ENCODE results near the gene NIPAL1.

NIPAL1 gene

GRCh38 chr4:48064349-48064748 is 47.8 kb downstream of the NIPAL1 start:
- Histone ChIP-seq H3K27ac (ENCODE audit: low read depth, low read length, severe bottlenecking) (no peak overlapping the region), H3K36me3 (ENCODE audit: control insufficient read depth, insufficient read depth, low read length) (no peaks in the 10 kb centered on the region), H3K4me1 (ENCODE audit: control insufficient read depth, insufficient read depth, low read length, poor library complexity, severe bottlenecking) (no peaks in the 10 kb centered on the region), H3K9me3 (ENCODE audit: control insufficient read depth, low read length) (no peaks in the 10 kb centered on the region), H3K4me3 (ENCODE audit: extremely low read depth, insufficient read depth, low read length, poor library complexity, severe bottlenecking) (no peak overlapping the region)
- WGBS, 2 experiments (ENCODE audit: insufficient coverage in 2 of 2), result 100% methylated on average over 1 of the region's 3 CpGs; no CpG with 5 or more reads in 1 of the 2 experiments

GRCh38 chr4:48065587-48066052 is 49.0 kb downstream of the NIPAL1 start:
- Histone ChIP-seq H3K4me3 (ENCODE audit: extremely low read depth, insufficient read depth, low read length, poor library complexity, severe bottlenecking) (no peak overlapping the region), H3K27ac (ENCODE audit: low read depth, low read length, severe bottlenecking) (no peak overlapping the region), H3K9me3 (ENCODE audit: control insufficient read depth, low read length) (no peaks in the 10 kb centered on the region), H3K4me1 (ENCODE audit: control insufficient read depth, insufficient read depth, low read length, poor library complexity, severe bottlenecking) (no peaks in the 10 kb centered on the region), H3K36me3 (ENCODE audit: control insufficient read depth, insufficient read depth, low read length) (no peaks in the 10 kb centered on the region)
- WGBS, 2 experiments (ENCODE audit: insufficient coverage in 2 of 2), result 100% methylated on average over 1 of the region's 1 CpG; no CpG with 5 or more reads in 1 of the 2 experiments

GRCh38 chr4:48067536-48067935 is 51.0 kb downstream of the NIPAL1 start:
- Histone ChIP-seq H3K27ac (ENCODE audit: low read depth, low read length, severe bottlenecking) (no peak overlapping the region), H3K9me3 (ENCODE audit: control insufficient read depth, low read length) (no peaks in the 10 kb centered on the region), H3K36me3 (ENCODE audit: control insufficient read depth, insufficient read depth, low read length) (no peaks in the 10 kb centered on the region), H3K4me1 (ENCODE audit: control insufficient read depth, insufficient read depth, low read length, poor library complexity, severe bottlenecking) (peaks cover 10% of the 10 kb centered on the region), H3K4me3 (ENCODE audit: extremely low read depth, insufficient read depth, low read length, poor library complexity, severe bottlenecking) (no peak overlapping the region)
- WGBS, 2 experiments (ENCODE audit: insufficient coverage in 2 of 2), result 81 to 94% methylated on average over 5 to 9 of the region's 9 CpGs

GRCh38 chr4:48068182-48068581 is 51.6 kb downstream of the NIPAL1 start:
- Histone ChIP-seq H3K27ac (ENCODE audit: low read depth, low read length, severe bottlenecking) (no peak overlapping the region), H3K9me3 (ENCODE audit: control insufficient read depth, low read length) (no peaks in the 10 kb centered on the region), H3K4me1 (ENCODE audit: control insufficient read depth, insufficient read depth, low read length, poor library complexity, severe bottlenecking) (peaks cover 10% of the 10 kb centered on the region), H3K4me3 (ENCODE audit: extremely low read depth, insufficient read depth, low read length, poor library complexity, severe bottlenecking) (no peak overlapping the region), H3K36me3 (ENCODE audit: control insufficient read depth, insufficient read depth, low read length) (no peaks in the 10 kb centered on the region)
- 81 to 100% methylated on average over 1 to 2 of the region's 2 CpGs for WGBS, 2 experiments (ENCODE audit: insufficient coverage in 2 of 2)

- H3K27ac ChIP-seq (ENCODE audit: low read depth, low read length, severe bottlenecking), result no peak overlapping the region
These were observed 52.5 kb downstream of the NIPAL1 start for GRCh38 chr4:48069026-48069425.

GRCh38 chr4:48071191-48071590 is 54.6 kb downstream of the NIPAL1 start:
- 85 to 100% methylated on average over 2 of the region's 3 CpGs for WGBS, 2 experiments (ENCODE audit: insufficient coverage in 2 of 2)
- Histone ChIP-seq H3K4me1 (ENCODE audit: control insufficient read depth, insufficient read depth, low read length, poor library complexity, severe bottlenecking) (peaks cover 16% of the 10 kb centered on the region), H3K27ac (ENCODE audit: low read depth, low read length, severe bottlenecking) (peak overlapping the region; percentile 71)

More at GRCh38 chr4:48069026-48069425, 52.5 kb downstream of the NIPAL1 start:
- H3K4me1 ChIP-seq (ENCODE audit: control insufficient read depth, insufficient read depth, low read length, poor library complexity, severe bottlenecking), result peaks cover 16% of the 10 kb centered on the region
- H3K9me3 ChIP-seq (ENCODE audit: control insufficient read depth, low read length), result no peaks in the 10 kb centered on the region
- WGBS, 2 experiments (ENCODE audit: insufficient coverage in 2 of 2), result 50% methylated on average over 2 of the region's 2 CpGs
- H3K4me3 ChIP-seq (ENCODE audit: extremely low read depth, insufficient read depth, low read length, poor library complexity, severe bottlenecking), result no peak overlapping the region
- no peaks in the 10 kb centered on the region for H3K36me3 ChIP-seq (ENCODE audit: control insufficient read depth, insufficient read depth, low read length)

GRCh38 chr4:48073567-48074103 is 57.1 kb downstream of the NIPAL1 start:
- H3K9me3 ChIP-seq (ENCODE audit: control insufficient read depth, low read length), result no peaks in the 10 kb centered on the region
- no peaks in the 10 kb centered on the region for H3K36me3 ChIP-seq (ENCODE audit: control insufficient read depth, insufficient read depth, low read length)
- H3K4me3 ChIP-seq (ENCODE audit: extremely low read depth, insufficient read depth, low read length, poor library complexity, severe bottlenecking), result no peak overlapping the region
- 57% methylated on average over 1 of the region's 3 CpGs; no CpG with 5 or more reads in 1 of the 2 experiments for WGBS, 2 experiments (ENCODE audit: insufficient coverage in 2 of 2)
- peaks cover 18% of the 10 kb centered on the region for H3K4me1 ChIP-seq (ENCODE audit: control insufficient read depth, insufficient read depth, low read length, poor library complexity, severe bottlenecking)
- no peak overlapping the region for H3K27ac ChIP-seq (ENCODE audit: low read depth, low read length, severe bottlenecking)

More at GRCh38 chr4:48071191-48071590, 54.6 kb downstream of the NIPAL1 start:
- no peaks in the 10 kb centered on the region for H3K9me3 ChIP-seq (ENCODE audit: control insufficient read depth, low read length)
- H3K36me3 ChIP-seq (ENCODE audit: control insufficient read depth, insufficient read depth, low read length), result no peaks in the 10 kb centered on the region
- H3K4me3 ChIP-seq (ENCODE audit: extremely low read depth, insufficient read depth, low read length, poor library complexity, severe bottlenecking), result no peak overlapping the region

GRCh38 chr4:48074657-48075056 is 58.1 kb downstream of the NIPAL1 start:
- no CpG with 5 or more reads among the region's 1 CpG for WGBS, 2 experiments (ENCODE audit: insufficient coverage in 2 of 2)
- H3K27ac ChIP-seq (ENCODE audit: low read depth, low read length, severe bottlenecking), result no peak overlapping the region
- no peaks in the 10 kb centered on the region for H3K36me3 ChIP-seq (ENCODE audit: control insufficient read depth, insufficient read depth, low read length)

GRCh38 chr4:48078425-48078824 is 61.9 kb downstream of the NIPAL1 start:
- H3K36me3 ChIP-seq (ENCODE audit: control insufficient read depth, insufficient read depth, low read length), result no peaks in the 10 kb centered on the region
- H3K4me3 ChIP-seq (ENCODE audit: extremely low read depth, insufficient read depth, low read length, poor library complexity, severe bottlenecking), result no peak overlapping the region
- H3K27ac ChIP-seq (ENCODE audit: low read depth, low read length, severe bottlenecking), result no peak overlapping the region
- H3K4me1 ChIP-seq (ENCODE audit: control insufficient read depth, insufficient read depth, low read length, poor library complexity, severe bottlenecking), result peaks cover 35% of the 10 kb centered on the region
- 0% methylated on average over 1 of the region's 2 CpGs for WGBS, 2 experiments (ENCODE audit: insufficient coverage in 2 of 2)
- H3K9me3 ChIP-seq (ENCODE audit: control insufficient read depth, low read length), result no peaks in the 10 kb centered on the region

More at GRCh38 chr4:48074657-48075056, 58.1 kb downstream of the NIPAL1 start:
- peaks cover 28% of the 10 kb centered on the region for H3K4me1 ChIP-seq (ENCODE audit: control insufficient read depth, insufficient read depth, low read length, poor library complexity, severe bottlenecking)
- H3K4me3 ChIP-seq (ENCODE audit: extremely low read depth, insufficient read depth, low read length, poor library complexity, severe bottlenecking), result no peak overlapping the region
- no peaks in the 10 kb centered on the region for H3K9me3 ChIP-seq (ENCODE audit: control insufficient read depth, low read length)

- Histone ChIP-seq H3K9me3 (ENCODE audit: control insufficient read depth, low read length) (no peaks in the 10 kb centered on the region), H3K36me3 (ENCODE audit: control insufficient read depth, insufficient read depth, low read length) (no peaks in the 10 kb centered on the region), H3K4me3 (ENCODE audit: extremely low read depth, insufficient read depth, low read length, poor library complexity, severe bottlenecking) (no peak overlapping the region), H3K27ac (ENCODE audit: low read depth, low read length, severe bottlenecking) (peak overlapping the region; percentile 68), H3K4me1 (ENCODE audit: control insufficient read depth, insufficient read depth, low read length, poor library complexity, severe bottlenecking) (peaks cover 28% of the 10 kb centered on the region)
- WGBS, 2 experiments (ENCODE audit: insufficient coverage in 2 of 2), result 100% methylated on average over 1 of the region's 5 CpGs
These were observed 62.5 kb downstream of the NIPAL1 start for GRCh38 chr4:48078862-48079655.

GRCh38 chr4:48079972-48080391 is 63.4 kb downstream of the NIPAL1 start:
- H3K9me3 ChIP-seq (ENCODE audit: control insufficient read depth, low read length), result no peaks in the 10 kb centered on the region
- peak overlapping the region; percentile 68 for H3K27ac ChIP-seq (ENCODE audit: low read depth, low read length, severe bottlenecking)
- no peak overlapping the region for H3K4me3 ChIP-seq (ENCODE audit: extremely low read depth, insufficient read depth, low read length, poor library complexity, severe bottlenecking)
- H3K36me3 ChIP-seq (ENCODE audit: control insufficient read depth, insufficient read depth, low read length), result no peaks in the 10 kb centered on the region
- WGBS, 2 experiments (ENCODE audit: insufficient coverage in 2 of 2), result 90% methylated on average over 2 of the region's 3 CpGs; no CpG with 5 or more reads in 1 of the 2 experiments
- peaks cover 28% of the 10 kb centered on the region for H3K4me1 ChIP-seq (ENCODE audit: control insufficient read depth, insufficient read depth, low read length, poor library complexity, severe bottlenecking)
